Measurements from ENCODE around the gene PFN1. TPM values are rescaled to one million over a fixed set of nuclear protein-coding genes. Genes with fewer than 3 reads are reported as not detected.
A peak's percentile ranks its signal among the peaks of the same experiment; 100 is the strongest.

PFN1 gene
- total and polyA plus RNA-seq, 9 of the 15 experiments (the other 6 are each of a cell fraction or from before 2014, with no cell fraction given), result 60.5 to 1,479 (median 456) TPM

DNA sequence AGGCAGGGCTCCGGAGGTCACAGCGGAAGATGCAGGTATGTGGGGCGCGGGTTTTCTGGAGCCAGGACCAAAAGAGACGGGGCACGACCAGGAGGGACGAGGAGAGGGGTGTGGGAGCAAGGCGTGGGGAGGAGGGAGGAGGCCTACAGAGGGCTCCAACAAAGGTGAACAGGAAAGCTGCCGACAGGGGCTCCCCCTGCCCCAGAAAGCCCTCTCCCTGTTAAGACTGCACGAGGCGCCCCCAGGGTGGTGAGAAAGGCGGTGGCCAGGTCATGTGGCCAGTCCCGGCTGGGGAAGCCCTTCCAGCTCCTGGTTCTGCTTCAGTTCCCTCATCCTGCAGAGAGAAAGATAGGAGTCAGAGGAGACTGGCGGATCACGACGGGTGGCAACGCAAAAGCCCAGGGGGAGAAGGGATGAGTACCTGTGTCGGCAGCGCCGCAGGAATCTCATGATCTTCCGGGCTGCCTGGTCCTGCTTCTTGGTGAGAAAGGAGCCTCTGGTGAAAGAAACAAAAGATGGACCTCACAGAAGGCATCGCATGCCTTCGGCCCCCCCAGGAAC lies 20.2 kb upstream of the PFN1 start (continued):
- TF ChIP-seq, protein P1, sequence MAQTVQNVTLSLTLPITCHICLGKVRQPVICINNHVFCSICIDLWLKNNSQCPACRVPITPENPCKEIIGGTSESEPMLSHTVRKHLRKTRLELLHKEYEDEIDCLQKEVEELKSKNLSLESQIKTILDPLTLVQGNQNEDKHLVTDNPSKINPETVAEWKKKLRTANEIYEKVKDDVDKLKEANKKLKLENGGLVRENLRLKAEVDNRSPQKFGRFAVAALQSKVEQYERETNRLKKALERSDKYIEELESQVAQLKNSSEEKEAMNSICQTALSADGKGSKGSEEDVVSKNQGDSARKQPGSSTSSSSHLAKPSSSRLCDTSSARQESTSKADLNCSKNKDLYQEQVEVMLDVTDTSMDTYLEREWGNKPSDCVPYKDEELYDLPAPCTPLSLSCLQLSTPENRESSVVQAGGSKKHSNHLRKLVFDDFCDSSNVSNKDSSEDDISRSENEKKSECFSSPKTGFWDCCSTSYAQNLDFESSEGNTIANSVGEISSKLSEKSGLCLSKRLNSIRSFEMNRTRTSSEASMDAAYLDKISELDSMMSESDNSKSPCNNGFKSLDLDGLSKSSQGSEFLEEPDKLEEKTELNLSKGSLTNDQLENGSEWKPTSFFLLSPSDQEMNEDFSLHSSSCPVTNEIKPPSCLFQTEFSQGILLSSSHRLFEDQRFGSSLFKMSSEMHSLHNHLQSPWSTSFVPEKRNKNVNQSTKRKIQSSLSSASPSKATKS (CRISPR knock-in tag; IDR thresholded peaks at IDR 0.05), result no peak

DNA sequence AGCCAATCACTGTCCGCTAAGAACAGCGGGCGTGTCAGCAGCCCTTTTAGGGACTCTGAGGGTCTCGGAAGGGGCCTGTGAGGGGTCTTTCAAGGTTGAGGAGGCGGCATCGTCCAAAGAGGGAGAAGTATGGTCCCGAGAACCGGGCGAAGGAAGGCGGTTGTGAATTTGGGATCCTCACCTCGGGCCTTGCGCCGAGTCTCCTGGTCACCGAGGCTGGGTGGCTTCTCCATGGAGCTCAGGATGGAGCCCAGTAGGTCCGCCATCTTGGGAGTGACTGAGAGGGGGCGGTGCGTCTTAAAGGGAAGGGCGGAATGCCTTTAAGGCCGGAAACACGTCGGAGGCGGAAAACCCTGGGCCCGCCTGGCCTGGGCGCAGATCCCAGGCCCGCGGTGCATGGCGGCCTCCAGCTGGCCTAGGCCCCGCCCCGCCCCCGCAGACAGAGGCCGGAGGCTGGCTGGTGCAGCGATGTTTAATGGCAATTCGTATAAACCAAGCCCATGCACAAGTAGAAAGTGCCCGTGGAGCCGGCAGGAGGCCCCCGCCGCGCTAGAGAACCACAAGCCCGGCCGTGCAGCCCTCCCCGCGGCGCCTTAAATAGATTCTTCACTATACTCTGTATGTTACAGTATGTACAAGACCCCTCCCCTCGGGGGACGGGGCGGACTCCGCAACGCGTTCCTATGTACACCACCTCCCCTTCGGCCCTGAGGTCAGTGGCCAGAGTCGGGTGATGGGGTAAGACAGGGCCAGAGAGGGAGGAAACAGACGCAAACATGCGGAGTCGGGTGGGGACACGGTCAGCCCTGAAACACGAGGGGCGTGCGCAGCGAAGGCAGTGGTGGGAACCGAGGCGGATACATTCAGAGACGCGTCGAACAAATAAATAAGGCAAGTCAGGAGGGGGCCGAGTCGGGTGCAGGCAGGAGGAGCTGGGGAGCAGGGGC lies 19.5 kb upstream of the PFN1 start, which contains the start of gene SPAG7:
SPAG7 (minus strand) TSS at position 279 of the 947 bp plus-strand sequence; CDS start at position 266, 13 bp downstream.
- Histone ChIP-seq H3K4me3 (peak within 1 kb of the TSS; percentile 70), H3K36me3 (ENCODE audit: control insufficient read depth, insufficient read depth, low read length) (peaks cover 46% of the 10 kb centered on the region; the same call in 2 of the 3 replicates), H4K20me1 (replicated peaks; ENCODE audit: control insufficient read depth, insufficient read depth, low read length) (no peaks in the 10 kb centered on the region), H3K9ac (ENCODE audit: insufficient read depth in 1 of 2, low read depth in 2 of 2, low read length in 2 of 2) (peak within 1 kb of the TSS; percentile 89 to 94), H2AFZ (ENCODE audit: low read depth, low read length) (peak within 1 kb of the TSS; percentile 87), H3K27ac (ENCODE audit: extremely low read depth, low read depth, low read length) (peak within 1 kb of the TSS; percentile 95), H3K9me3 (replicated peaks; ENCODE audit: control insufficient read depth, insufficient read depth, low read depth, low read length) (no peaks in the 10 kb centered on the region), H3K79me2 (ENCODE audit: control insufficient read depth, insufficient read depth, low read length) (peaks cover 26% of the 10 kb centered on the region), H3K4me1 (replicated peaks in 1 of 2; ENCODE audit: control insufficient read depth in 2 of 2, insufficient read depth in 2 of 2, low read length in 2 of 2) (peaks cover 22 to 23% of the 10 kb centered on the region in 2 experiments), H3K9me1 (ENCODE audit: control insufficient read depth, insufficient read depth, low read length) (no peaks in the 10 kb centered on the region), H3K27me3 (ENCODE audit: control insufficient read depth in 2 of 2, insufficient read depth in 2 of 2, low read length in 2 of 2) (no peaks in the 10 kb centered on the region), H3K4me2 (ENCODE audit: insufficient read depth, low read length) (peak within 1 kb of the TSS; percentile 89)
- intact Hi-C loops (cut with micrococcal nuclease), result loop anchor here (1.0 to 10.0 kb wide), 3 partner anchors 17 to 63 kb away; partner anchors contain the start of genes CHRNE and ENO3
- no TSS peak for BruUV-seq (replicated peaks)
- 5% methylated on average over 39 of the region's 66 CpGs for WGBS (ENCODE audit: insufficient coverage, low coverage, missing lambda C conversion rate)
- ChIA-PET CTCF (ENCODE audit: low intra/inter-chr PET ratio) (no interaction called here), POLR2A (interaction anchor here (0.6 to 3.2 kb wide), 10 partner anchors 10 to 58 kb away, joined by 3 to 38 read pairs (median 5); partner anchors contain the start of genes ENO3, PFN1 and RNF167)
- ATAC-seq (peak; percentile 79), FAIRE-seq (no peak), DNase-seq (ENCODE audit: extremely low read depth in 1 of 4, low spot score in 3 of 4) (peak; percentile 84 to 94 (median 88))
- in situ Hi-C loops (cut with MboI), result no loop called here
- TF ChIP-seq CTBP1 (IDR thresholded peaks at IDR 0.05; ENCODE audit: borderline replicate concordance) (peak; percentile 31; the same call in 1 of the 2 replicates), HDAC1 (IDR thresholded peaks at IDR 0.05) (no peak), ZNF354B (CRISPR knock-in tag; IDR thresholded peaks at IDR 0.05) (no peak), GTF2A2 (tag; IDR thresholded peaks at IDR 0.05) (no peak), ZNF224 (CRISPR knock-in tag; IDR thresholded peaks at IDR 0.05) (no peak), FOXJ2 (tag; IDR thresholded peaks at IDR 0.05) (no peak), RAD21 (CRISPR knock-in tag; conservative IDR thresholded peaks at IDR 0.05 in 1 of 2, IDR thresholded peaks at IDR 0.05 in 1 of 2) (peak; percentile 39 to 41; a peak in 3 of 4 replicates), LEF1 (IDR thresholded peaks at IDR 0.05) (no peak), RCOR1 (IDR thresholded peaks at IDR 0.05; ENCODE audit: borderline replicate concordance in 1 of 2, low read depth in 2 of 2, low read length in 2 of 2) (no peak; a peak in 1 of 4 replicates), ZNF764 (CRISPR knock-in tag; IDR thresholded peaks at IDR 0.05; ENCODE audit: low read depth) (peak; percentile 14; the same call in 1 of the 2 replicates), ATF7 (IDR thresholded peaks at IDR 0.05) (0 out of 2 replicates have a peak, but pooled peaks have one; percentile 62)
- TF ChIP-seq, protein P2, sequence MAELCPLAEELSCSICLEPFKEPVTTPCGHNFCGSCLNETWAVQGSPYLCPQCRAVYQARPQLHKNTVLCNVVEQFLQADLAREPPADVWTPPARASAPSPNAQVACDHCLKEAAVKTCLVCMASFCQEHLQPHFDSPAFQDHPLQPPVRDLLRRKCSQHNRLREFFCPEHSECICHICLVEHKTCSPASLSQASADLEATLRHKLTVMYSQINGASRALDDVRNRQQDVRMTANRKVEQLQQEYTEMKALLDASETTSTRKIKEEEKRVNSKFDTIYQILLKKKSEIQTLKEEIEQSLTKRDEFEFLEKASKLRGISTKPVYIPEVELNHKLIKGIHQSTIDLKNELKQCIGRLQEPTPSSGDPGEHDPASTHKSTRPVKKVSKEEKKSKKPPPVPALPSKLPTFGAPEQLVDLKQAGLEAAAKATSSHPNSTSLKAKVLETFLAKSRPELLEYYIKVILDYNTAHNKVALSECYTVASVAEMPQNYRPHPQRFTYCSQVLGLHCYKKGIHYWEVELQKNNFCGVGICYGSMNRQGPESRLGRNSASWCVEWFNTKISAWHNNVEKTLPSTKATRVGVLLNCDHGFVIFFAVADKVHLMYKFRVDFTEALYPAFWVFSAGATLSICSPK (IDR thresholded peaks at IDR 0.05; ENCODE audit: borderline replicate concordance), result peak; percentile 99
- TF ChIP-seq, protein P3, sequence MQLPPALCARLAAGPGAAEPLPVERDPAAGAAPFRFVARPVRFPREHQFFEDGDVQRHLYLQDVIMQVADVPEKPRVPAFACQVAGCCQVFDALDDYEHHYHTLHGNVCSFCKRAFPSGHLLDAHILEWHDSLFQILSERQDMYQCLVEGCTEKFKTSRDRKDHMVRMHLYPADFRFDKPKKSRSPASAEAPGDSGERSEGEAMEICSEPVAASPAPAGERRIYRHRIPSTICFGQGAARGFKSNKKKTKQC (CRISPR knock-in tag; IDR thresholded peaks at IDR 0.05), result no peak; the same call in 1 of the 2 replicates
